HG03139 (cell line): ENCODE measurements around the gene AGAP1.

Source experiments
- ATAC-seq: cut with Tn5 transposase; IDR thresholded peaks from one replicate; pipeline ENCODE4 v1.9.1; 2021; ENCODE audit not compliant: unreplicated experiment

AGAP1 gene

DNA sequence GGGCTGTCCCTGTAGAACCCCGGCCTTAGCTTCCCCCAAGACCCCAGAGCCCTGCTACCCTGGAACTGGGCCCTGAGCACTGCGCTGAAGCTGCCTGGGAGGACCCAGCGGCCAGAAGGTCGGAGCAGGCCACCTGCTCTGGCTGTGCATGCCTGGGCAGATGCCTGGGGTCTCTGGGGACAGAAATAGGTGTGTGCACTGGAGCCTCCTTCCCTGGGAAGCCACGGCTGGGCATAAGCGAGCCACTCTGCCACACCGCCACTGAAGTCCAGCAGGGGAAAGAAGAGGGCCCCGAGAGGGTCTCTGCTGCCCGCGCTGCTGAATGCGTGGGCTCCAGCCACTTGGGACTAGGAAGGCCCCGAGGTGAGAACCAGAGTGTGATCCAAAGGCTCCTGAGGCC is 667.7 kb downstream of the AGAP1 start:
- no peak for ATAC-seq

DNA sequence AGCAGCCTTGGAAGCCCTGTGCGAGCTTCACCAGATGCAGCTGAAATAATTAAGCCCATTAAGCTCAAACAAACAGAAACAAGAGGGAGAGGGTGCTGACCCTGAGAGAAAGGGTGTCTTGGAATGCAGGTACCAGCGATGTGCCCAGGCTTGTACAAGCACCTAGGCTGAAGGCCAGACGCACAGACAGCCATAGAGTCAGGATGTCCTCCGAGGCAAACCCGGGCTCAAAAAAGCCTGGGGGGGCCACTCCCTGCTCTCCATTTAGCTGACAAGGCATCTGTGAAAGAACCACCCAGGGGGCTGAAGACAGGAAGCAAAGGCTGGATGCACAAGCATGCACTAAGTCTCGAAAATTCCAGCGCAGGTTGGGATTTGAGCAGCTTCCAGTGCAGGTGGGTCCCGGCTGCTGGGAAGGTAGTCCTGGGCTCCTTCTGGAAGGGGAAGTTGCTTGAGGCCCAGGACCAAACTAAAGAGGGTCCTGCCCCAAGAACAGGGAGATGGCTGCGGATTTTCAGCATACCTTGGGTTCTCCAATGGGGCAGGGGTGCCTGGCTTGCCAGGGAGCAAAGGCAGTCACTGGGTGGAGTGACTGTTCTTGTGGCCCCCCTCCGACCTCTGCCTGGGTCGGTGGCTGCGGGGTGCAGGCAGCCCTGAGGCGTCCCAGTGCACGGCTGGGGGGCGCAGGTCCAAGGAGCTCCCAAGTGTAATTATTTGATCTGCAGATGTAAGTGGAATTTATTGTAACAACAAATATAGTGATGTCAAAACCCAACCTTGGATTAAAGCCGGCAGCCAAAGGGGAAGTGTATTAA is 668.4 kb downstream of the AGAP1 start:
- ATAC-seq, result no peak

DNA sequence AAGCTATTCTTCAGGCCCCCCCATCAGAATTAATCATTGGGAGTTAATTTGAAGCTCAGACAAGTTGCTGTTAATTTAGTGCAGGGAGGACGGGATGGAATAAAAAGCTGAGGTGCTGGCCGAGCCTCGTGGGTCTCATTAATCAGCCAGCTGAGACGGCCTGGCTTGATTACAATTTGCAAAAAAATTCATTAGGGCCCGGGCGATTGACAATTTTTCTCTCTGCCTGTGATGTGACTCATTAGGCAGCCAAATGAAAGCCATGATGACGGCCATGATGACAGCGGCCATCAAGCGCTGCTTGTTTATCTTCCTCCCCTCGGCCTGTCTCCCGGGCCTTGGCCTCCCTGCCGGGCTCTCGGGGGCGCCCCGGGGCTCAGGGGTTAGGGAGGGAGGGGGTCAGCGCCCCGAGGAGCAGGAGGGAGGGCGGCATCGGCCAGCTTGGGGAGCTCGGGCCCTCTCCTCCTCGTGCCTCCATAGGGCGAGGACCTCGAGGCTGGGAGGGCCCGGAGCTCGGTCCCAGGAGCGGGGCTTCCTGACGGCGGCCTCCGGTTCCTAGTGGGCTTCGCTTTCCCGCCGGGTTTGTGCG is 669.1 kb downstream of the AGAP1 start:
- no peak for ATAC-seq

DNA sequence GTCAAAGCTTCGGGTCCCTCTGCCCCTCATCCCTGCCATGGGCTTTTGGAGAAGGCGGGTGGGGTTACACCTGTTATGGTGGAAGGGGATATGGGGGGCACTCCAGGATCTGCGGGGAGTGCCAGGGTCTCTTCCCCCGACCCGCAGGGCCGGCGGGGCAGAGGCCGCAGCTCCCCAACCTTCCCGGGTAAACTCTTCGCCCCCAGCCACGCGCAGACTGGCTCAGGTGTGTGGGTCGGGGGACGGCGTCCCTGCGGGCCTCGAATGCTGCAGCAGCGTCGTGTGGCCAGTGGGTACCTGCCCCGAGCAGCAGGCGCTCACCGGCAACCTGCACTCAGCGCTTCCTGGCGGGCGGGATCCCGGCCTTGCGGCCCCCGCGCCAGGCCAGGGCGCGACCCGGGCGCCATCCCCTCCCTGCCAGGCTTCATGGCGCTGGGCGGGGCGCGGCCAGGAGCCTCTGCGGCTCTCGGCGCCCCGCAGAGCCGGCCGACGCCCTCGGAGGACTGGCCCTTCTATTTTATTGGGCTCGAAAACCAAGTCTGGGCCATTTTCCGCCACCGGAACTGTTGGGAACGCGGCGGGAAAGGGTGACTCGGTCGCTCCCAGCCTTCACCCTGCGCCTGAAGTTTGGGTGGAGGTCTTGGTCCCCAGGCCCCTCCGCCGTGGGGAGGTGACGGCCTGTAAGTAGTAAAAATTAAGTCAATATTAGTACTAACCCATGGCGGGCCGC is 669.8 kb downstream of the AGAP1 start:
- ATAC-seq, result no peak

DNA sequence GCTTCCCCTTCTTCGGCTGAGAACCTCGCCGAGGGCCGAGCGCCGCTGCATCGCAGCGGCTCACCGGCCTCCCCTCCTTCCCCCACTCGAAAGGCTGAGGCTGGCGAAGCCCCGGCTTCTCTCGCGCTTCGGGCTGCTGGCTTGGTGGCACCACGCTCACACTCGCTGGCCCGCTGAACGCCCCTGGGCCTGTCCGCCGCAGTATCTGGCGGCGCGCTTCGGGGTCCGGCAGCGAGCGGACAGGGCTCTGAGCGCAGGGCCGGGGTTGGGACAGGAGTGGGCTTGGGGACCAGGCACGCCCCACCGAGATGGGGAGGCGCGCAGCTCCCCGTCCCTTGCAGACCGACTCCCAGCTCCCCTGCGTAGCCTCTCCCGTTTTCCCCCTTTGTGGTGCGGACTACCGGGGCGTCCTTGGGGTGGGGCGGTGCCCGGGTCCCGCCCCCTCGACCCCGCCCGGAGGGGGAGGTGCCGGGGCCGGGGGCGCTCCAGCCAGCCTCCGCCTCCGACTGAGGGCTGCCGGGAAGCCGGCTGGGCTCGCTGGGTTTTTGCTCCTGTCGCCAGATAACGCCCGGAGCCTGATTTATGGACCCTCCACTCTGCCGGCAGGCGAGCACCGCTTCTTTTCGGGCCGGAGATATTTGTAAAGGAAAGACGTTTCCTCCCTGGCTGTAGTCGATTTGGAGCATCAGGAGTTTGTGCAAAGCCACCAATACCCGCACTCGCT is 670.5 kb downstream of the AGAP1 start:
- no peak for ATAC-seq

DNA sequence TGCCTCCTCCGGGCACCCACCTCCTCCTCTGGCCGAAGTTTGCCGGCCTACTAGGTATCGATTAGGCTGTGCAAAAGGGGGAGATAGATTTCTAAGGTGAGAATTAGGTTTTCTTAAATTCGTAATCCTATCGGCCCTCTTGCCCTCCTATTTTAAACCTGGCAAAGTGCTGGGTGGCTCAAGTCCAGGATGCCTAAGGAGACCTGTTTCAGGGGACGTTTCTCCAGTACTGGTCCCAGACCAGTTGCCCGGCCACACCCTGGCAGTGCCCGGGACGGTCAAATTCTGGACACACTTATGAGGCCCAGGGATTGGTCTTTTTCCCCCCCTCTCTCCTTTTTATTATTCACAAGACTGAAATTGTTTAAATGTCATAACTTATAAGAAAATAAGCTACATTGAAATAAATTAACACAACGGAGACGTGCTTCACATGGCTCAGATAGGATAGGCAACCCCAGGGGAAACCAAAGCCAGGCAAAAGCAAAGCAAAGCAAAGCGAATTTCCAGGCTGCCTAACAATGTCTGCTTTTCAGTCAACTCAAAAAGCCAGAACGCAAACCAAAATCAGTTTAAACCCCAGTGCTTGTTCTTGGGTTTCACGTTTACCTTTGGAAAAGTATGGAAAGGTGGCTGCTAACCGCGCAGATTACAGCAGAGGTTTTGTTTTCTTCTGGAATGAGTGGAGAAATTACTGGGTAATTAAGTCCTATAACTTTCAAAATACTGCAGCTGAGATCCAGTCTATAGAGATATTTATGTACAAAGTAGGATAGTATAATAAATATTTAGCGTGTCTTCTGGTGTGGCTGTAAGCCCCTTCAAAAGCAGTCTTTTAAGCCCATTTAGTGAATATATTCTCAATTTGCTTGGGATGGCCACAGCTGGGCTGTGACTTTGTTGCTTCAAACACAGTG is 671.3 kb downstream of the AGAP1 start:
- ATAC-seq, result no peak

DNA sequence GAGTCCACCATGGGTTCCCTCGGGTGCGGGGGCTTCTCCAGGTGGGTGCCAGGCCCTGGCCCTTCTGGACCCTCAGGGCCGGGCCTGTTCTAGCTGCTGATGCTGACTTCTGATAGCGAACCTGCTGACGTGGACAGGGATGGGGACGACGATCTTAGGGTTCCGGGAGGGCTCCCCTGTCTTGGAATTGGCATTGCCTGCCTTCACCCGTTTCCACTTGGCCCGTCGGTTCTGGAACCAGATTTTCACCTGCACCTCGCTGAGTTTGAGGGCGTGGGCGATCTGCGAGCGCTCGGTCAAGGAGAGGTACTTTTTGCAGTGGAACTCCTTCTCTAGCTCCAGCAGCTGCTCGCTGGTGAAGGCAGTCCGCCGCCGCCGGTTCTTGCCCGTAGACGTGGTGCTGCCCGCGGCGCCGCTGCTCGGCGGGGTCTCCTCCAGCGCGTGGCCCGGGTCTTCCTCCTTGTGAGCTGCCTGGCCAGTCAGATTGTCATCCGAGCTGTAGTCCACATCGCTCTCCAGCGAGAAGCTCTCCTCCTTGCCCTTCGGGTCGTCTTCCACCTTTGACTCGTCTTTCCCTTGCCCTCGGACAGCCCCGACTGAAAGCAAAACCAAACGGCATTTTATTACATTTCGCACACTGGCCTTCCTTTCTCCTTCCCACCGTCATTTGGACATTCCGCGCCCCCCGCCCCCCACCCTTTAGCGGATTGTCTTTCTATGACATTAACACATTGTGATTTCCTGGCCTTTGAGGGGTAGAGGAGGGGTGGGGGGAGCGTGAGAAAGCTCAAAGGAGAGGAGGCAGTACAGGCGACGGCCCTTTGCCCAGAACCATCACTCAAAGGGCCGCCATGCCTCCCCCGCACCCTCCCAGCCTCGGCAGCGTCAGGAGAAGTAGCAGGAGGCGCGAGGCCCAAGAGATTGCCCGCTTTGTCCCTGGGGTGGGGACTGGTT is 672.3 kb downstream of the AGAP1 start:
- ATAC-seq, result no peak

DNA sequence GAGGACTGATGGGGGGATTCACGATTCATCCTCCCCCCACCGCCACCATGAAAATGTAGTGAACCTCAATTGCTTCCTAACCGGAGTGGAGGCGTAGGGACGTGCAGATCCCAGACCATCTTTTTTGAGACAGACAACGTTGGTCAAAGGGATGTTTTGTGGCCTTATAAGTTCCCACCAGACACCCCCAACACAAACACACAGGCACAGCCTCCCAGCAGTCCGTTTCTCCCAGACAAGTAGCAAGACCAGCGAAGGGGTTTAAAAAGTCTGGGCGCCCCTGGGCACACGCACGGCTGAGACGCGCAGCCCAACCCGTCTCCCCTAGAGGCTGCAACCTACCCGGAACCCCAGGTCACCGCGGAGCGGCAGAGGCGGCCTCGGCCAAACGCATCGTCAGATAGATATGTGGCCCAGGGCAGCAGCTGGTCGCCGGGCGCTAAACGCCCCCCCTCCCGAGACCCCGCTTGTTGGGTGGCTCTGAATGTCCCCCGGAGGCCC is 673.0 kb downstream of the AGAP1 start:
- no peak for ATAC-seq

DNA sequence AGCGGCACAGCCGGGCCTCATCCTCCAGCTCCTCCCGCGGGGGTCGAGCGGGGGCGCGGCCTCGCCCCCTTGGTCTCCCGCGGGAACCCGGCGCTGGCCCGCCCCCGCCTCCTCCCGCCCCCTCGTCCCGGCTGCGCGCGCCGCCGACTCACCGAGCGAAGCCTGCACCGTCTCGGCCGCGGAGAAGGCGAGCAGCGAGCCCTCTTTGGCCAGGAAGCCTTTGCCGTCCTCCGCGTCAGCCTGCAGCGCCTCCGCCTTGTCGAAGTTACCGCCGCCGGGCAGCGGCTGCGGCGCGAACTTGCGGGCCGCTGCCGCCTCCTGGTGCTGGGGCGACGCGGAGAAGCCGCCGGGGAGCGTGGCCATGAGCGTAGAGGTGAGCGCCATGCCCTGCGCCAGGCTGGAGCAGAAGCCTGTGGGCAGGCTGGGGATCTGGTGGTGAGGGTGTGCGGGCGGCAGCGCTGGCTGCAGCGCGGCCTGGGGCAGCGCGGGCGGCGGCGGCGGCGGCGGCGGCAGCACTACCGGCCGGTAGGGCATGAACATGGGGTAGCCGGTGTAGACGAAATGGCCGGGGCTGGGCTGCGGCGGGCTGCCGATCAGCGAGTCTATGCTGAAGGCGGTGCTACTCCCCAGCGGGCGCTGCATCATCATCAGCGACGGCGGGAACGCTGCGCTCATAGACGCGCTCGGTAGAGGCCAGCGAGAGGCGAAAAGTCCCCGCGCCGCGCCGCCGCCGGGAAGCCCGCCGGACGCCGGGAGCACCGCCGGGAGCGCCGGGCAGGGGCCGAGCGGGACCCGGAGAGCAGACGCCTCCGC is 673.7 kb downstream of the AGAP1 start:
- no peak for ATAC-seq

DNA sequence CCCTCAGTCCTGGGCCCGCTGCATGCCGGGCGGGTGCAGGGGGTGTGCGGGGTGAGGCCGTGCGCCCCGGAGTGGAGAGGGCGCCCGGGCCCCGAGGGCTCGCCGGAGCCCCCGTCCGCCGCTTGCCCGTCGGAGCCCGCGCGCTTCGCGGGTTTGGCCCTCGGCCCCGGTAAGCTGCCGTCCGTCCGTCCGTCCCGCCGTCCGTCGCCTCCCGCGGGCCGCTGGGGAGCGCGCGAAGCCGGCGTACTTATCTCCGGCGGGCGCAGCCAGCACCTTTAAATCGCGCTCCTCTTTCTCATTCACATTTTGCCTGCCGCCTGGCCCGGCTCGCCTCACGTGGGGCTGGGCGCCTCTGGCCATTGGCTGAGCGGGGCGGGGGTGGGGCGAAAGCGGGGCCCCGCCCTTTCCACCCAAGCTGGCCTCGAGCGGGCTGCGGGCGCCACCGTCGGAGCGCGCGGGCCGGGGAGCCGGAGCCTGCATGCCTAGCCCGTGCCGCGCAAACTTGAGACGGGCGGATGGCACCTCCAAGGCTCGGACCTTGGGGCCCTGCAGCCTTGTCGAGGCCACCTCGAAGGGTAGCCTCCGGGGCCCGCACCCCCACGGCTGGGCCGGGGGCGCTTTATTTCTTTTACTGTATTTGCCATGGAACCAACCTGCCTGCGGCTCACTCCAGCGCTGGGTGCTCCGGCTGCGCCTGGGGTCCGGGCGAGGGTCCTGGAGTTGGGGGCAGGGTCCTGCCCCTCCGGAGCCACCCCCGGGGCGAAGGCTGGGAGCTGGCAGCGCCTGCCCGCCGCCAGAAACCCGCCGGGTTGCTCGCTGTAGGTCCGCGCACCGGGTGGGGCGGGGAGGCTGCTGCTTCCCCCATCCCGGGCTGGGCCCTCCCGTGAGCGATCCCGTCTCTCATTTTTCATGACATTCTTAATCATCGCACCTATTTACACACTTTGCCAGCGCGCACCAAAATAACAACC is 674.6 kb downstream of the AGAP1 start, which contains the start of gene GBX2:
TSS of gene GBX2 (minus strand) at position 277 of the 971 bp plus-strand sequence. CDS start 415 bp downstream, outside the sequence.
- no peak for ATAC-seq

DNA sequence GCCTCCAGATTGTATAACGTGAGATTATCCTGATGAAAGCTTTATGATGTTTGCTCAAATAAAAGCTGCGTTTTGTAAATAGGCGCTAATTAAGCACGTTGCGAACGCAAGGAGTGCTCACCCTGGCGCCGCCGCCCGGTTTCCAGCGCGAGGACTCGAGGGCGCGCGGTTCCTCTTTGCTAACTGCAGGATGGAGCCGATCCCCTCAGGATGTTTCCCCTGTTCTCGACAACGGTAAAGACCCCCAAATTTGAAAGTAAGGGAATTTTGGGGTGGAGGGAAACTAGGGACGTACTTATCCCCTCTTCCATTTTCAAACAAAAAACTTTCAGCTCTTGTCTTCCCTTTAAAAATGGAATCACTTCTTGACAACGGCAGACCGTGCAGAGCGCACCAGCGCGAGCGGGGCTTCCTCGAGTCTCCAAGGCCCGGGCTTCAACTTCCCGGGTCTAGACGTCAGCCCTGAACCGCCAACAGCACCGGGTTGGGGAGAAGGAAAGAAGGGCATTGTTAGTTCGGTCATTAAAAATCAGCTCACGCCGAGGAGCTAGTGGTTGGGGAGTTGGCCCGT is 675.4 kb downstream of the AGAP1 start:
- no peak for ATAC-seq

DNA sequence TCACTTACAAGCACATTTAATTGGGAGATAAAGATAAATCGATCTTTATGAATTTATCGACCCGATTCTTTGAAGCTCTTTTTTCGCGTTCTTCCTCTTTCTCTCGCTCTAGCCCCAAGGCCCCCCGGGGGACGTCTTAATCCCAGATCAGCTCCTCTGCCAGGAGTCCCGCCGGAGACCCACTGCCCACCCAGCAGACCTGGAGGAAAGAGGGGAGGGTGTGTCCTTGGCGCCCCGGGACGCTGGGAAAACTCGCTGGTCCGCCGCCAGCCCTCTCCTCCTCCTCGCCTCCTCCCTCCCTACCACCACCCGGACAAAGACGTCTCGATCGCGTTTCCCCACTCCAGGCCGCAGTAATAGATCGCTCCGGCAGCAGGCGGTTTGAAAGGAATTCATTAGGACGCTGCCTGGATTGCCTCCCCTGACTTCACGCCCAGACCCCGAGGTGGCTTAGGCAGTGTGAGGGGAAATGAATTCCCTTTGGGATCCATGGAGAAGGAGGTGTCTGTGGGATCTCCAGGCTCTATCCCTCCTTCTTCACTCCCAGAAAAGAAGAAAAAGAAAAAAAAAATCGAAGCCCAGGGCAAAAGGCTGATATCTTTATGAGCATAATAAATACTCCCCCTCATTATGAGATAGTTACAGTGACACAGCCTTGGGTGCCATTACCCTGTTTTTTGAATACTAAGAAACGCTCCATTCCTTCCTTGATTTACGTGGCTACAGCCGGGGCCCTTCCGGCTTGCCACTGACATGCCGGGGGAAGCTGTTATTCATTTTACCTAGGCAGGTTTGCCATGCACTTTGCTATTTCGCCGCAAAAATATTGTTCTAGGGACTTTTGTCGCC is 676.1 kb downstream of the AGAP1 start:
- ATAC-seq, result no peak

DNA sequence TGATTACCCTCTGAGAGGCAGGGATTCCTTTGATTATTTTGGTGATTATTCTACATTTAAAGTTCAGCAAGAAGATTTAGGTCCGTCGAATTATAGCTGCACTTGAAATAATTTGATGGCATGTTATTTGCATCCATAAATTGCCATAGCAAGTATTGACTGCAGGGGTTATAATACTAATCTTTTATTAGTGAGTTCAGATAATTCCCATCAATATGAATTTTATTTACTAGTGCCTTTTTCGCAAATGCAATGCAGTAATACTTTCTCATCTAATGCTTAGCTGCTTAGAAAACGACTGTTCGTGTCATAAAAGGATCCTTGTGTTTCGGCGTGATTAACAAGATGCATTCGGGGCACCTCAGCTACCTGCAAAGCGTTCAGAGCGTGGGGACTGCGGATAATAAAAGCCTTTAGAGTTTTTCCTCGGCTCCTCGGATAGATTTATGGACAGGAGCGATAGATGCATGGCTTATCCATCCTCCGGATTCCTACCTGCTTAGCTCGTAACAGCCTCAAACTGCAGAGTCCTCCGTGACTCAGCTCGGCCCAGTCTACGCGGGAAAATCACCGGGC is 676.8 kb downstream of the AGAP1 start:
- no peak for ATAC-seq

DNA sequence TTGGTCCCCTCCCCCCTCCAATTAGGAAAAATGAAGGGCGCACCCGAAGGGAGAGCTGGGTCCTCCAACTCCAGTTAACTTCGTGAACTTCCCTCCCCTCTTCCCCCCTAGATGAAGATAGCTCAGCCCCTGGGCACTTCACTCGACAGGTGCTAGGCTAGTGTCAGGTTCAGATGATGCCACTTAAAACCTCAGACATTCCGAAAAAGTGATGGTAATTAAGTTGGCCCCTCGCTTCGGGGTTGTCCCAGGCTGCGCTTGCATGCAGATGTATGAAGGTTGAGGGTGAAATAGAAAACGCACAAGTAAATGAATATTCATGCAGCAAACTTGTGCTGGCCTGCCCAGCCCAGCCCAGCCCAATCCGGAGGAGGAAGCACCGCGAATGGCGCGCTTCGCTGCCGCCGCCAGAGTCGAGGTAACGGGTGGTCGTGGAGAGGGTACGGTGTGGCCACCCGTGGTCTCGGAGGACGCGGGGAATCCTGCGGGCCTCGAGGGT is 677.4 kb downstream of the AGAP1 start:
- no peak for ATAC-seq

DNA sequence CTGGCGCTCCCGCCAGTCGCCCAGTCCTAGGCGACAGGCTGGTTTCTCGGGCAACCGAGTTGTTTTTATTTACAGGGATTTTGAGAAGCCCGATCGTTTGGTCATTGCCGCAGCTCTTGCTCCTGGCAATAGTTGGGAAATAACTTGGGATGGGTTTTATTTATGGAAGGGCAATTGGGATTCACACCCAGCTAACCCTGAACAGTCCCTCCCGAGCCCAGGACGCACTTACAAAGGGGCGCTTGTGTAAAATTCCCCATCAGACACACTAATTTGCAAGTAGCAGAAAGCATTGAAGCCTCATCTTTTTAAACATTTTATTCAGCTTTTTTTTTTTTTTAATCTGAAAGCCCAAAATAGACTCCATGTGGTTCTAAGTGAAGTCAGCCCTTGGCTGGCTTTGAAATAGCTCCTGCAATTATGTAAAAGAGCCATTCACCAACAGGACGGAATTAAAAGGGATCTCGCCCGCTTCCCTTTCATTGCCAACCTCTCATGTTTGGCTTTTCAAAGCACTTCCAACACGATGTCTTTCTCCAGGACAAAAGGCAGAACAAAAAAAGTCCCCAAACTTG is 677.9 kb downstream of the AGAP1 start:
- no peak for ATAC-seq
